NCI-H748 treated with DMSO at 0.1 percent for 48 hours (cell line): ENCODE data around the gene ULK2.

Source experiments
- DNase-seq: peaks from one replicate; lab custom pipeline; 2025; lab: John Stamatoyannopoulos, UW

Gene ULK2

GRCh38 chr17:19726631-19727376 is 140.9 kb downstream of the ULK2 start:
- DNase-seq: no peak

- no peak for DNase-seq
Measured at GRCh38 chr17:19725486-19725885, 142.2 kb downstream of the ULK2 start.

- DNase-seq: no peak
Measured at GRCh38 chr17:19724501-19725420, 143.0 kb downstream of the ULK2 start.

- no peak for DNase-seq
Measured at GRCh38 chr17:19723964-19724363, 143.8 kb downstream of the ULK2 start.
